Cerebellar cortex (tissue), 1 donor: ENCODE data around the gene SERINC5.
"Not testable (repeated sequence)": the region's sequence is repeated elsewhere in the genome, so short reads cannot be mapped to it uniquely, and the experiment has no call there.

ENCODE experiments used
- DNase-seq: peaks from one replicate; pipeline ENCODE4 v3.0.0-alpha.2; 2015; ENCODE audit warnings: low spot score

The SERINC5 gene

DNA sequence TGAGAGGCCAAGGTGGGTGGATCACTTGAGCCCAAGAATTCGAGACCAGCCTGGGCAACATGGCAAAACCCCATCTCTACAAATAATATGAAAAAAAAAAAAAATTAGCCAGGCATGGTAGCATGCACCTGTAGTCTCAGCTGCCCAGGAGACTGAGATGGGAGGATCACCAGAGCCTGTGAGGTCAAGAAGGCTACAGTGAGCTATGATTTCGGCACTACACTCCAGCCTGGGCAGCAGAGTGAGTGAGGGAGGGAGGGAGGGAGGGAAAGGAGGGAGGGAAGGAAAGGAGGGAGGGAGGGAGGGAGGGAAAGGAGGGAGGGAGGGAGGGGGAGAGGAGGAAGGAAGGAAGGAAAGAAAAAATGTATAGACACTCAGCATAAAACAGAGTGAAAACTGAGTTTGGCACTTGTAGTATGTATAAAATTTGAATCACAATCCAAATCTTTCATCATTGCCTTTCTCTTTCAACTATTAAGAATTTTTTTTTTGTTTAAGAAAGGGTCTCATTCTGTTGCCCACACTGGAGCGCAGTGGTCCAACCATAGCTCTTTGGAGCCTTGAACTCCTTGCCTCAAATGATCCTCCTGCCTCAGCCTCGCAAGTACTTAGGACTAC lies 27.8 kb downstream of the SERINC5 start:
- no peak for DNase-seq

DNA sequence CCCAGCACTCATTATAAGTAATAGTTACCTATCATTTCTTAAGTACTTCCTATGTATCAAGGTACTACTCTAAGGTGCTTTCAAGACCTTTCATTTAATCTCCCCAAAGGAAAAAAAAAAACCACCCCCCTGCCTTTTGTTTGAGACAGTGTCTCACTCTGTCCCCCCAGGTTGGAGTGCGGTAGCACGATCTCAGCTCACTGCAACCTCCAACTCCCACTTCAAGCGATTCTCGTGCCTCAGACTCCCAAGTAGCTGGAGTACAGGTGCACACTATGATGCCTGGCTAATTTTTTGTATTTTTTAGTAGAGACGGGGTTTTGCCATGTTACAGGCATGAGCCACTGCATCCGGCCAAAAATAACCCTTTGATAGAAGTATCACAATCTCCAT lies 29.9 kb downstream of the SERINC5 start:
- DNase-seq, result no peak

DNA sequence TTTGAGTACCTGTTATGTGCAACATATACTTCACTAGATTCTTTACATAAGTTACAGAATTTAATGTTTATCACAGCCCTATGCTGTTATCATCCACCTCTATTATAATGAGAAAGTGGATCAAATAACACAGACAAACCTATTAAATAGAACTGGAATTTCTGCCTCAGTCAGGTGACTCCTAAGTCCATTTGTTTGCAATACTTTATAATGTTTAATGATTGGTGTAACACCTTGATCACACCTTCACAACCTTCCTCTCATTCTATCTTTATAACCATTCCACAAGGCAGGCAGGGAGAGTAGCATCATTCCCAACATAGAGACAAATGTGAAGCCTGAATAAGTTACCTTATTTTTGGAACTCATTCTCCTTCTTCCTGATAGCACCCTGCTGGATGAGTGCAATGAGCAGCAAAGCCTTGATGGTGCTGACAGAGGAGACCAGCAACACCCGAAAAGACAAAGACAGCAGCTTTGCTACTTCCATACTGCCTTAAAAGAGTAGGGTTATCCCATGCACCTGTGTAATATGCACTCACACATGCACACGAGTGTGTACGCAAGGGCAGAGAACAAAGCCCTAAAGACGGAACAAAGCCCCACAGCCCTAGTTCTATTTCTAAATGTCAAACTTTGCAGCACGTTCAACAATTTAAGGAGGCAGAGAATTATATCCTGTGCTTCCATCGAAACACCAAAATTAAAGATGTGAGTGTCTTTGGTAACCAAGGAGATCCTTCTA lies 30.5 kb downstream of the SERINC5 start:
- DNase-seq, result no peak

DNA sequence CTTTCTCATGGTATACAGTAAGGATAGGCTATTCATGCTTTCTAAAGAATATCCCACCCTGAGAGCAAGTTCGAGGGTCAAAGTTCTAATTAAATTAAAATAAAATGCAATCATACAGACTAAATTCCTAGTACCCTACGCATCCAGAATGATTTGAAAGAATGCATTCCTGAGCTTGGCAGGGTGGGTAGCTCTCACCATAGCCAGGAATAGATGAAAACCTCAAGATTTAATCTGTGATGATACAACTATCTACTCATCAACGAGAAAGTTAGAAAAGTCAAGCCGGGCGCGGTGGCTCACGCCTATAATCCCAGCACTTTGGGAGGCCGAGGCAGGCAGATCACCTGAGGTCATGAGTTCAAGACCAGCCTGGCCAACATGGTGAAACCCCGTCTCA lies 32.3 kb downstream of the SERINC5 start:
- no peak for DNase-seq

DNA sequence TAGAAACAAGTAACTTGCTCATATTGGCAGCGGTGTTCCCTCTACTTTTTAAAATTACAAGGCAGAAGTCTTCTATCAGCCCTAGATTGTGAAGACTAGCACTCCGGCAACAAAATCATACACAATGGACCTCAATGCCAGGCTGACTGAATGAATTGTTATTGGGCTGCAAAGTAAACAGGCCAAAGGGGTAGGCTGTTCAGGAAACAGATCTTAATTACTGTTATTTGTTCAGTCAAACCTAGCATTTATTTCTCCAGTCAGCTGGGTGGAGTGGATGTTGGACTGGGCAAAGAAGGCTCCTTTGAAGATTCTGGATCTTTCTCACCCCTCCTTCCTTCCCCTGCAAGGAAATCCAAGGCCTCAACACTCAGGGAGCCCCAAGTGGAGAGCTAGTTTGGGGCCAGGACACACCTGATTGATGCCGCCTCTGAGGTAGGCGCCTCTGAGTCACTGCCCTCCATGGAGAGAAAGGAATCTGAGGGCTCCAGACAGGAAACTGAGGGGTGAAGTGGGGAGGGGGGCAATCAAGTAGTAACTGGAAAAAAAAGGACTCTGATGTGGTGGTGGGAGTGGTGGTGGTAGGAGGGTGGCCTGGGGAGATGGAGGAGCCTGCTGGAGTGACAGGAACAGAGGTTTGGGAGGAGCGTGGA lies 35.5 kb downstream of the SERINC5 start:
- no peak for DNase-seq

DNA sequence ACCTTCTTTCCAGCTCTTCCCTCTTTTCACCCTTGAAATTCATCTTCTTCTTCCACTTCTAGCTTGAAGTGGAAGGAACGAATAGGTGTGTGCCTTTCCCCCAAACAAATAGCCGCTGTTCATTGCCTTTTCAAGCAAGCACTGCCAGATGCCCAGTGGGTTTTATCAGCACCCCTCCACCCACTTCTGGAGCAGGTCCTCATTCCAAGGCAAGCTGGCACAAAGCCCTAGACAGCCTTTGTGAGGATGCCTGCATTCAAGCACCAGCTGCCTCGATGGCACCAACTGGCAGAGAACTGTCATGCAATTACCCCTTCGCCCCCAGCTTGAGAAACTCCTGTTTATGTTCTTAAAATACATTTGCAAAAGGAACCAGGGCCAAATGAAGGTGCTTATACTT lies 36.5 kb downstream of the SERINC5 start:
- no peak for DNase-seq

DNA sequence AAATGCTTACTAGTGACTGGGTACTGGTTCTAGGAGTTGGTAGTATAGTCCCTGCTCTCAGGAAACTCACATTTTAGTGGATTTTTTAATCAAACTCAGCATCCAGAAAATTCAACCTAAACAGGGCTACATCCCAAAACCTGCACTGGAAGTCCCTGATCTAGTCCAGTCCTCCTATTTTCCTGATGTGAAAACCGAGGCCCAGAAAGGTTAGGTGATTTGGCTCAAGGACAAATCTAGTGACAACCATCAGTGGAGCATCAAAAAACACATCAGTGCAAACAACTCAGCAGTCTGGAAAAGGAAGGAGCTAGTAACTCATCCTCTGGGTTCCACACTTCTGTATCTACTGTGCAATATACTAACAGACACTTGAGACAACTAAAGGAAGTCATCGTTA lies 38.2 kb downstream of the SERINC5 start:
- no peak for DNase-seq

DNA sequence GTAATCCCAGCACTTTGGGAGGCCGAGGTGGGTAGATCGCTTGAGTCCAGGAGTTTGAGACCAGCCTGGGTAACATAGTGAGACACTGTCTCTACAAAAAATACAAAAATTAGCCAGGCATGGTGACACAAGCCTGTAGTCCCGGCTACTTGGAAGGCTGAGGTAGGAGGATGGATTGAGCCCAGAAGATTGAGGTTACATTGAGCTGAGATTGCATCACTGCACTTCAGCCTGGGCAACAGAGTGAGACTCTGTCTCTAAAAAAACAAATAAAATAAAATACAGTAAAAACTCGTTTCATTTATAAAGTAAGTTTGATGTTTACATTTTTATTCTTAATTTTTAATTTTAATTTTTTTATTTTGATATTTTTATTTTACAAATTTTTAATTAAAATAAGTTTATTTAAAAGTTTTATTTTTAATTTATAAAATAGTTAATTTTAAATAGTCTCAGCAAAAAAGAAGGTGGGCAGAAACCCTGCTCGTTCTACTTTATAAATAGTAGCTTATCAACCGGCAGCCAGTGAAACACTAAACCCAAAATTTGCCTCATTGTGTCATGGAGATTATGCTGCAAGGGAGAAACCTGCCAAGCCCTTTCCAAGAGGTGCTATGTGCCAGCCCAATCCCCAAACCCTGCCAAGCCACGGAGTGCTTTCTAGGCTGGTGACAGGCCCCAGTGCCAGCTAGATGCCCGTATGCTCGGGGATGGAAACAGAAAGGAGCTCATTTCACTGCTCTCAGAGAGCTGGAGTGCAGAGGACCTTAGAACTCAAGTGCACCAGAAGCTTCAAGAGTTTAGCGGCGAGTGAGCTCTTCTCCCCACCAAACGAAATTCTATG lies 38.9 kb downstream of the SERINC5 start:
- DNase-seq, result peak; percentile 95

DNA sequence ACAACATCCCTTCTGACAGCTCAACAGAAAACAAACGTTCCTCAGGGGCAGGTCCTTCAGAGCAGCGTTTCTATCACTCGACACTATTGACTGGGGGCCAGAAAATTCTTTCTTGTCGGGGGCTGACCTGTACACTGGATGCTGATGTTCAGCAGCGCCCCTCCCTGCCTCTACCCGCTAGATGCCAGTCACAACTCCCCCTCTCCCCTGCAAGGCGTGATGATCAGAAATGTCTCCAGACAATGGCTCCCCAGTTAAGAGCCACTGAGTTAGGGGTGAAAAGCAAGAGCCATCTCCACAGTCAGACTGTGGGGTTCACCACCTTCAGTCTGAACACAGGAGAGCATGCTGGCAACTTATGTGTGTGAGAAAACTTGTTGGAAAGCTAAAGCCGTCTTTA lies 39.8 kb downstream of the SERINC5 start:
- no peak for DNase-seq

DNA sequence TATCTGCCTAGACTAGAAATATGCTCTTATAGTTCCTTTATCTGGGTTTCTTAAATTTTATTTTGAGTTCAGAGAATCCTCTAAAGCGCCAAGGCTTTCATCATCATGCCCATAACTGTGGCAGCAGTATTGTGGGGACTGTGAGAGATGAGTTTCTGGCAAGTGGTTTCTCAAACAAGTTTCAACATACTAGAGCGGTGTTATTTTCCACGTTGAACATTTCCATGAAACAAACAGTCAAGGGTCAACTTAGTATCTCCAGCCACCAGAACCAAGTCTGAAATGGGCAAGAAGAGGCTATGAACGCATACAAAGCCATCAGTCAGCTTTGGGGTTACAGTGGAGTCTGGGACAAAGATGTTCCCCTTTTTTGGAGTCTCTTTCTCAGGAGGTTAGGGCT lies 40.3 kb downstream of the SERINC5 start:
- DNase-seq, result no peak

DNA sequence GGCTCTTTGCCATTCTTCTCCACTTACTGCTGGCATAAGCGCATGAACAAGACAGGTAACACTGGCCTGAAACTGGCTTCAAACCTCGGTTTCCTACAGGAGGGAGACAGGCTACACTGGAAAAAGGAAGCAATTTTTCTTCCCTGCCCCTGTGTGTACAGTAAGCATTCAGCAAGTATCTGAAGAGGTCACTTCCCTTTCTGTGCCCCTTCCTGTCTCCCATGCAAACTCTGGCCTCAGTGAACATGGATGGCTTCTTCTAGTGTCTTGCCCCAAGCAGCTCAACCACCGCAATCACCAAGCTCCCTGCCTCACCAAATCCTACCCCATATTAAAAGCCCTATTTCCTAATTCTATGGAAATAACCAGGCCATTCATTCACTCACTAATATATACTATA lies 42.4 kb downstream of the SERINC5 start:
- no peak for DNase-seq

DNA sequence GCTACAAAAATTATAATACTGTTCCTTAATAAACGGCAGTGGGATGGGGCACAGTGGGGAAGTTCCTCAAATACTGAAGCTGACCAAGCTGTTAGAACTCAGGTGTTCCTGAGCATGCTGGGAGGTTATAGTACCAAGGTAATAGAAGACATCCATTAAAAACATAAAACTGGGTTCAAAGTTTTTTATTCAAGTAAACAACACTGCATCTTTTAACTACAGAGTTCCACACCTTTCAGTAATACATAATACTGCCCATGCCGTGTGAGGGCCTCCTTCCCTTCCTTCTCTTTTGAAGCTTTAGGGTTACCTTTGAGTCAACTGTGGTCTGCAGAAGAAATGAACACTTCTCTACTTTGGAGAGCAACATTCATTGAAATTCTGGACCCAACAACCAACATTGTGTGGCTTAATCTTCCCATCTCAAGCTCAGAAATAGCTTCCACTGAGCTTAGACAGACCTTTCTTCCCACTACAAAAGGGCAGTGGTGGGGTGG lies 43.6 kb downstream of the SERINC5 start:
- no peak for DNase-seq

DNA sequence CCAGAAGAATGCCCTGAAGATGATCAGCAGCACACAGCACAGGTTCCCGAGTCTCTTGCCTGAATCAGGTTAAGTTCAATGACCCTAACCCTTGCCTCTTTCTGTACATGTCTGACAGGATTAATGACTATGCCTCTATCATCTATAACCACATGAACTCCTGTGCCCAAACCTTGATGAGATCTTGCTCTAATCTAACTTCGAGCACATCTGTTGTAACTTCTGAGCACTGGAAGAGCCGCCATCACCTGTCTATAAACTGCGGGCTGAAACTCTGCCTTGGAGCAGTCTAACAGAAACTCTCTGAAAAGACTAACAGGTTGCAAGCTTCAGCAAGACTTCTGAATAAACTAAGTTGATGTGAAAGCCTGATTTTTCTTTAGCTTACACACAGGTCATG lies 44.5 kb downstream of the SERINC5 start:
- DNase-seq, result no peak

DNA sequence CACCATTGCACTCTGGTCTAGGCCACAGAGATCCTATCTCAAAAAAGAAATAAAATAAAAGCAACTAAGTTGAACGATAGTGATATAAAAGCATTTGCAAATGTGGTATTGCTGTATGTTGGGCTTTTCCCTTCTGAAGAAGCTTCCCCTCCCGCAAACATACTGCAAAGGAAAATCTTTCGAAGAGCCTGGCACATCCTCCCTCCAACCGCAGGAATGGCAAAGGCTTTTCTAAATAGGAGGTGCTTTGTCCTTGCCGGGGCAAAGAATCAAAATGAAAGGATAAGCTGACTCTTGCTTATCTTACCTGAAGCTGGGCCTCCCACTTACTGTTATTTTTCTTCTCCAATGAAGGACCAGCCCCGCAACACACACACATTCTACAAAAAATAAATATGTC lies 45.8 kb downstream of the SERINC5 start:
- no peak for DNase-seq

DNA sequence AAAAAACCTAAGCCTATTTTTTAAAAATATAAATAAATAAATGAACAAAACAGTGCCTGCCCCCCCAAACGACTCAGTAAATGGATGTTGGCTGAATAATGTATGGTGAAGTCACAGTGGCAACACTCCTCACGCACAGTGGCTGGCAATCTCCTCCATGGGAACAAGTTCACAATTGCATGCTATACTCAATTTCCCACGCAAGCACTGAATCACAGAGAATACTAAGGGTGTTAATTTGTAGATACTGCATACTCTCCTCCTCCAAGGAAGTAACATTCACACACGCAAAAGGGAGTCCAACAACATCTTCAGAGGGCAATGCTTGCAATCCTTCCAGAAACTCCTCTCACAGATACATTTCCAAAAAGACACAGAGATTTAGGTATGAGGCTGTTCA lies 47.5 kb downstream of the SERINC5 start:
- no peak for DNase-seq

DNA sequence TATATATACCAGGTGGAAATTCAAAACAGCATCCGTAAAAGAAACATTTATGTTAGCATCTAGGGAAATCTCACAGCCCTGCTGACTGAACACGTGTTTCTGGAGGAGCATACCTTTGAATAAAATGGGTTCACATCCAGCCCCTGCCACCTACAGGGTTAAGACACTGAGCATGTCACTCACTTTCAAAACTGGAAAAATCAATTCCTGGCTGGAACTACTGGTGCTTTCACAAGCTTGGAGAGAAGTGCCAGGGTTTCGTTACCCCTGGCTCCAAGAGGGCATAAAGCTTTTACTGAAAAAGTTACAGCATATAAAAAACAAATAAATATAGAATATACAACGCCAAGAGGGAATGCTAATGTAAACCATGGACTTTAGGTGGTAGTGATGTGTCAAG lies 48.0 kb downstream of the SERINC5 start:
- DNase-seq, result no peak

DNA sequence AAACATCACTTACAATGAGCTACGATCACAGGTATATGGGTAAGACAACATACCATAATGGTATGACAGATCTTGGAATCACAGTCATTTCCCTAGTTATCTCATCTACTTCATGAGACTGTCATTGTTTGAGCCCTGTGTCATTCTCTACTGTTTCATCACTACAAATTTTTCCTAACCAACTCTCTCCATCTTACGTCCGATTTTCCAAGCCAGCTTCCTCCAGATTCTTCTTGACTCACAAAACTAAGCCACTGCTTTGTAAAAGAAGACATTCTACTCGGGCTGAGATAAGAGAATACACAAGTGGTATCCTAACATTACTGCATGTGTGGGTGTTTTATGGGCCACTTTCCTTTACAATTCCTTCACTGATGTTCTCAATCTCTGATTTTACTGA lies 49.6 kb downstream of the SERINC5 start:
- no peak for DNase-seq

DNA sequence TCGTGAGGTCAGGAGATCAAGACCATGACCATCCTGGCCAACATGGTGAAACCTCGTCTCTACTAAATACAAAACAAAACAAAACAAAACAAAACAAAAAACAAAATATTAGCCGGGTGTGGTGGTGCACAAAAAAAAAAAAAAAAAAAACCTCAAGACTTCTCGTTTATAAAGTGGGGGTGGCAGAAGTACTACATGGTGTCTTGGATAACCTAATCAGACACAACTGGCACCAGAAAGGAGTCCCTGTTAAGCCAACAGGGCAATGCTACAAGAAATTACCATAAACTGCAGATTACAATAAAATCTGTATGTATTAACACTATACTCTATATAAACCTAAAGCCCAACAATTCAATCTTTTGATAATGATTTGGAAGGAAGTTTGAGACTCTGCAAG lies 50.0 kb downstream of the SERINC5 start:
- DNase-seq, result no peak

DNA sequence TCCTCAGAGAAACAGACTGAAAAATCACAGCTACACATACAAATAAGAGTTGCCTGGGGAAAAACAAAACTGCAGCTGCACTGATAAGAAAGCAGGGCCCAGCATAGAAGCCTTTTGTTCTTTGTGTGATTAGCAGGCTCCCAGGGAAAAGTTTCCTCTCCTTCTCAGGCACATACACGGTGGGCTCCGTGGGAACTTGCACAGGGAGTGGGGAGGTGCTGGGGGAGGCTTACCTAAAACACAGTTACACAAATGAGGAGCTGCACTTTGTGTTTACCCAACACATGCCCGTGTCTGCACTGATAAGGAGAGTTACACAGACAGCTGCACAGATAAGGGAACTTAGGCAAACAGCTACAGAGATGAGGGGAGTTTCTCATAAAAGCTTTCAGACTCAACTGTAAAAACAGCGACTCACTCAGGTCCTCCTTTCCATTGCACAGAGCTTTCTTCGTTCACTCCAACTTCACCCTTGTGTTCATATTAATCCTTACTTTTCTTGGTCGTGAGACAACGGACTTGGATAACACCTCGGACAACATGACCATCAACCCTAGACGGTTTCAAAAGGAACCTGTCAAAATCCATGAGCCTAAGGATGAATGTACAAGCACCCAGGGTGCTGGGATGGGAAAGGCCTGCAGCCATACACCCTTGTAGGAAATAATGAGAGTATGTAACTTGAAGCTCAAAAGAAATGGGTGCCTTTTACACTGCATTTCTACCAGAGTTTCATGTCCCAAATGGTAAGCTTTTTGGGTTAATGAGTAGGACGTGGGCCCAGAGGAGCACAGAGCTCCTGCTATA lies 50.8 kb downstream of the SERINC5 start:
- no peak for DNase-seq

DNA sequence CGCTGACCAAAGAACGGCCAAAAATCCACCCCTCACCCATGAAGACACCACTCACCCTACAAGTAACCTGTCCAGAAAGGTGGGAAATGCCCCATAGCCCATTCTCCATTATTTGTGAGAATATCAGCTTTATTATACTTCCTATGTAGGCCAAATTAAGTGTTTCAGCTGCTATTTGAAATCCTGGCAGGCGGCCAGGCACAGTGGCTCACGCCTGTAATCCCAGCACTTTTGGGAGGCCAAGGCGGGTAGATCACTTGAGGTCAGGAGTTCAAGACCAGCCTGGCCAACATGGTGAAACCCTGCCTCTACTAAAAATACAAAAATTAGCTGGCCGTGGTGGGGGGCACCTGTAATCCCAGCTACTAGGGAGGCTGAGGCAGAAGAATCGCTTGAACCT lies 54.1 kb downstream of the SERINC5 start:
- not testable (repeated sequence) for DNase-seq

DNA sequence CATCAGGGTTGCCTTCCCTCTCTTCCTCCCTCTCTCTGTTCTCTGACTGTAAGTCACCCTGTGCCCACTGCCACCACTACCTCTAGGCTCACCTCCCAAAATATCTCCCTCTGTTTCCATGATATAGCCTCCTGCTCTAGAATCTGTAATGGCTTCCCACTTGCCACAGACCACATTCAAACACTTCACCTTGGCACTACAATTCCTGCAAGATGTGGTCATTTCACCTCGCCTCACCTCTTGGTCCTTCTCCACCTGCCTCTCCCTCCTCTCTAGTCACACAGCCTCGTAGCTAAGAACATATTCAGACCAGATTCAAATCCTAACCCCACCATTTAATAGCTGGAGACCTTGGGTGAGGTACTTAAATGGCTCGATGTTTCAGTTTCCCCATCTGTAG lies 56.9 kb downstream of the SERINC5 start:
- DNase-seq, result no peak

DNA sequence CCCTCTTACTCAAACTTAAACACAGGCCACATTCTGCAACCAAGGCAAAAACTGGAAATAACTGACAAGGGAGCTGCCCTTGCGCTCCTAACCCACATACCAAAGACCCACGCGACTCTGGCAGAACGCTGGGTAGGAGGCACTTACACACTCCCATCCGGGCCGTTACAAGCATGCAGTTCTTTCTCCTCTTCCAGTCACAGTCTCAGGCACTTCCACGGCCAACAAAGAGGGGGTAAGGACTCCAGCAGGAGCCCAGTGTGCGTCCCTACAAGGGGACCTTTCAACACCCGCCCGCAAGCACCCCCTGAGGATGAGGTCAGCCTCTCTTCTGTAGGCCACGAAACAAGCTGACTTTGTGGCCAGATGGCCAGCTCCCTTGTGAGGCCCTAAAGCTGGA lies 57.4 kb downstream of the SERINC5 start:
- no peak for DNase-seq
